Endothelial cell of umbilical vein (primary cell): Measurements from ENCODE around the gene LDHAL6B. TPM values are rescaled to one million over a fixed set of nuclear protein-coding genes. Genes with fewer than 3 reads are reported as not detected.
A peak's percentile ranks its signal among the peaks of the same experiment; 100 is the strongest.

Source experiments
- BruUV-seq: library from RNA; stranded (reverse); fragments of 400-500 nt; replicated peaks from 2 replicates; lab custom pipeline; 2021; lab: Mats Ljungman, UMichigan
- CTCF ChIA-PET: fragments of 300-600, 350-600 bp; sonication (Branson Sonifier 250); formaldehyde crosslinking; loops from one replicate; lab custom pipeline; 2021; ENCODE audit warnings: antibody characterized with exemption, inconsistent platforms; lab: Charles Lee
- POLR2A ChIA-PET: fragments of 300-600, 350-600 bp; sonication (Branson Sonifier 250); formaldehyde crosslinking; loops from one replicate; lab custom pipeline; 2021; ENCODE audit warnings: antibody characterized with exemption, inconsistent platforms; lab: Charles Lee
- DNase-seq: peaks from one replicate; pipeline ENCODE4 v3.0.0-alpha.2; 2011; ENCODE audit warnings: low read depth, low spot score
- FAIRE-seq: peaks from 2 replicates; lab custom pipeline; 2011; peaks lifted over from hg19 to GRCh38; lab: Jason Lieb, UNC
- H2AFZ ChIP-seq: 2 replicates; pipeline ENCODE4 v1.6.0; 2012; ENCODE audit warnings: low read depth, low read length, control low read depth, inconsistent platforms
- H3K27ac ChIP-seq: 2 replicates; pipeline ENCODE4 v1.5.1; 2011; ENCODE audit warnings: low read depth, mild to moderate bottlenecking, control low read depth, low read length, moderate library complexity; ENCODE audit not compliant: insufficient read depth
- H3K27me3 ChIP-seq, 2 experiments: 2 replicates each; pipeline versions ENCODE4 v1.6.0 to v1.6.1; 2011; ENCODE audit warnings: low read length in 2 of 2, mixed read lengths in 1 of 2; ENCODE audit not compliant: control insufficient read depth in 2 of 2, insufficient read depth in 2 of 2
- H3K36me3 ChIP-seq, 2 experiments: 2 replicates in 1 of 2; 3 replicates in 1 of 2; pipeline ENCODE4 v1.5.1; 2011; ENCODE audit warnings: low read length in 2 of 2, mild to moderate bottlenecking in 1 of 2, moderate library complexity in 1 of 2; ENCODE audit not compliant: control insufficient read depth in 2 of 2, insufficient read depth in 2 of 2; ENCODE audit errors: extremely low read depth in 1 of 2
- H3K4me1 ChIP-seq: 3 replicates; pipeline ENCODE4 v1.5.1; 2011; ENCODE audit warnings: mild to moderate bottlenecking, low read length; ENCODE audit not compliant: control insufficient read depth, insufficient read depth; ENCODE audit errors: extremely low read depth
- H3K4me2 ChIP-seq: 2 replicates; pipeline ENCODE4 v1.6.1; 2011; ENCODE audit warnings: low read length, control low read depth, mixed read lengths; ENCODE audit not compliant: insufficient read depth
- H3K4me3 ChIP-seq, 3 experiments: fragments of 200-600 bp in 1 of 3; sonication (generic), shearing (Covaris generic) in 1 of 3; replicated peaks in 1 of 3; 2 replicates each; pipeline ENCODE4 v1.5.1; 2011 to 2016; ENCODE audit warnings: control low read depth in 3 of 3, low read length in 3 of 3, mild to moderate bottlenecking in 2 of 3, inconsistent platforms in 1 of 3, low read depth in 1 of 3, moderate library complexity in 1 of 3; ENCODE audit not compliant: insufficient read depth in 1 of 3
- H3K79me2 ChIP-seq: 2 replicates; pipeline ENCODE4 v1.6.0; 2012; ENCODE audit warnings: low read length, inconsistent platforms; ENCODE audit not compliant: control insufficient read depth, insufficient read depth
- H3K9ac ChIP-seq: replicated peaks from 2 replicates; pipeline ENCODE3; 2011; ENCODE audit warnings: low read length, control low read depth; ENCODE audit not compliant: insufficient read depth; ENCODE audit errors: extremely low read depth
- H3K9me1 ChIP-seq: replicated peaks from 3 replicates; pipeline ENCODE4 v1.6.0; 2011; ENCODE audit warnings: mild to moderate bottlenecking, low read length; ENCODE audit not compliant: control insufficient read depth, insufficient read depth; ENCODE audit errors: extremely low read depth
- H3K9me3 ChIP-seq: replicated peaks from 2 replicates; pipeline ENCODE4 v1.5.1; 2012; ENCODE audit warnings: low read length, inconsistent platforms; ENCODE audit not compliant: control insufficient read depth, insufficient read depth
- H4K20me1 ChIP-seq: replicated peaks from 2 replicates; pipeline ENCODE3; 2011; ENCODE audit warnings: mild to moderate bottlenecking, low read length; ENCODE audit not compliant: control insufficient read depth, insufficient read depth; ENCODE audit errors: extremely low read depth
- CTCF ChIP-seq, 2 donors: IDR thresholded peaks; 1 replicate in 1 of 2; 2 replicates in 1 of 2; pipeline ENCODE4 v1.5.1; 2011; ENCODE audit warnings: low read length in 2 of 2, mild to moderate bottlenecking in 2 of 2, moderate library complexity in 2 of 2, control low read depth in 1 of 2, inconsistent platforms in 1 of 2, low read depth in 1 of 2; ENCODE audit not compliant: insufficient read depth in 1 of 2; ENCODE audit errors: extremely low read depth in 1 of 2
- EZH2 ChIP-seq: IDR thresholded peaks from 2 replicates; pipeline ENCODE4 v1.6.1; 2012; ENCODE audit warnings: borderline replicate concordance, low read depth, mild to moderate bottlenecking, moderate library complexity, low read length, inconsistent platforms; ENCODE audit not compliant: severe bottlenecking
- FOS ChIP-seq: IDR thresholded peaks from 2 replicates; pipeline ENCODE4 v1.6.1; 2011; ENCODE audit warnings: mild to moderate bottlenecking, low read length, moderate library complexity, borderline replicate concordance; ENCODE audit not compliant: insufficient read depth
- GATA2 ChIP-seq: IDR thresholded peaks from 2 replicates; pipeline ENCODE4 v1.7.0; 2011; ENCODE audit warnings: low read depth, mild to moderate bottlenecking, moderate library complexity, mixed read lengths, low read length; ENCODE audit not compliant: insufficient read length, insufficient read depth
- JUN ChIP-seq: IDR thresholded peaks from 2 replicates; pipeline ENCODE4 v1.6.1; 2011; ENCODE audit warnings: borderline replicate concordance, low read depth; ENCODE audit not compliant: insufficient read length, insufficient read depth
- MAX ChIP-seq: IDR thresholded peaks from 2 replicates; pipeline ENCODE4 v1.6.1; 2011; ENCODE audit not compliant: insufficient read depth, insufficient read length
- MYC ChIP-seq: IDR thresholded peaks from one replicate; pipeline ENCODE4 v1.6.1; 2011; ENCODE audit warnings: mild to moderate bottlenecking, low read depth, low read length
- POLR2A ChIP-seq: IDR thresholded peaks from 2 replicates; pipeline ENCODE4 v1.6.1; 2012; ENCODE audit warnings: low read depth, mild to moderate bottlenecking, control low read depth, low read length
- POLR2AphosphoS5 ChIP-seq: IDR thresholded peaks from 2 replicates; pipeline ENCODE4 v1.6.1; 2012; ENCODE audit warnings: low read depth, mild to moderate bottlenecking, control low read depth, low read length, moderate library complexity; ENCODE audit not compliant: insufficient read depth
- dilution Hi-C: fragments of 300-500 bp; cut with MboI; formaldehyde crosslinking; loops from one replicate; pipeline ENCODE4 v1.15.0; 2019; ENCODE audit warnings: low sequenced_read_pairs; ENCODE audit not compliant: extremely low pct_ligation_motif_present
- intact Hi-C: fragments of 100-400 bp; cut with micrococcal nuclease; formaldehyde crosslinking; loops from one replicate; pipeline ENCODE4 v1.10.0; 2022
- polyA plus RNA-seq, 4 experiments: library from polyadenylated mRNA; depleted of rRNA in 3 of 4; stranded (reverse) in 3 of 4; unstranded in 1 of 4; fragments of >200 nt; gene quantifications; 2 replicates each; pipeline versions ENCODE4 v1.2.1 to v1.2.3, GENCODE V29; 2011 to 2012; ENCODE audit warnings: missing spikeins in 1 of 4
- total RNA-seq: library from RNA; stranded (reverse); gene quantifications from 2 replicates; pipeline ENCODE4 v1.2.3, GENCODE V29; 2021

The LDHAL6B gene
- total and polyA plus RNA-seq, 2 donors (not counting 3 experiments of a cell fraction or from before 2014, with no cell fraction given): not detected

- no TSS peak for BruUV-seq
These were observed 31.3 kb downstream of the LDHAL6B start for GRCh38 chr15:59237924-59238331.

GRCh38 chr15:59240036-59240435 is 33.4 kb downstream of the LDHAL6B start:
- CTCF ChIA-PET: no interaction called here
- intact Hi-C loops: no loop called here
- no peaks in the 10 kb centered on the region for H3K9me1 ChIP-seq
- H3K4me3 ChIP-seq: no peak overlapping the region
- H2AFZ ChIP-seq: no peak overlapping the region
- H3K79me2 ChIP-seq: peaks cover 18% of the 10 kb centered on the region
- FAIRE-seq (no peak), DNase-seq (no peak)
- no peaks in the 10 kb centered on the region for H3K27me3 ChIP-seq
- H3K9ac ChIP-seq: no peak overlapping the region
- H3K4me1 ChIP-seq: peaks cover 20% of the 10 kb centered on the region
- TF ChIP-seq EZH2: no peak
- TF ChIP-seq JUN: no peak
- TF ChIP-seq POLR2A: no peak
- TF ChIP-seq CTCF (IDR thresholded peaks at IDR 0.05; ENCODE audit: extremely low read depth in 1 of 2, insufficient read depth in 1 of 2, low read depth in 1 of 2, low read length in 2 of 2): no peak
- no peak for TF ChIP-seq POLR2AphosphoS5
- no peak for TF ChIP-seq FOS
- no peak for TF ChIP-seq GATA2
- TF ChIP-seq MYC: no peak
- no peak for TF ChIP-seq MAX
- H3K4me2 ChIP-seq: no peak overlapping the region
- dilution Hi-C loops: no loop called here
- no peak overlapping the region for H3K27ac ChIP-seq
- H3K9me3 ChIP-seq: no peaks in the 10 kb centered on the region
- BruUV-seq: no TSS peak
- H3K36me3 ChIP-seq: peaks cover 0 to 4% of the 10 kb centered on the region in 2 experiments
- no peaks in the 10 kb centered on the region for H4K20me1 ChIP-seq
- POLR2A ChIA-PET: no interaction called here

More at GRCh38 chr15:59237924-59238331, 31.3 kb downstream of the LDHAL6B start:
- Histone ChIP-seq H3K79me2 (peaks cover 13% of the 10 kb centered on the region), H3K4me1 (peaks cover 24% of the 10 kb centered on the region), H3K4me3 (no peak overlapping the region), H4K20me1 (no peaks in the 10 kb centered on the region), H3K4me2 (no peak overlapping the region), H3K9me3 (no peaks in the 10 kb centered on the region), H3K9ac (no peak overlapping the region), H3K27ac (peak overlapping the region; percentile 92), H3K27me3 (no peaks in the 10 kb centered on the region), H3K9me1 (no peaks in the 10 kb centered on the region), H2AFZ (no peak overlapping the region), H3K36me3 (no peaks in the 10 kb centered on the region)
- no peak for DNase-seq
- CTCF ChIA-PET: interaction anchor here (1.4 kb wide), 1 partner anchor 9 kb away, joined by 4 read pairs; no protein-coding TSS in a partner anchor
- no peak for TF ChIP-seq MAX
- TF ChIP-seq GATA2: no peak
- dilution Hi-C loops (no loop called here), intact Hi-C loops (loop anchor here (1.0 kb wide), 1 partner anchor 20 kb away; no protein-coding TSS in a partner anchor)
- FAIRE-seq: no peak
- POLR2A ChIA-PET: no interaction called here
